Liver (tissue), 9 donors: Measurements from ENCODE around the gene LILRA5. TPM values are rescaled to one million over a fixed set of nuclear protein-coding genes. Genes with fewer than 3 reads are reported as not detected.
"Not testable (repeated sequence)": the region's sequence is repeated elsewhere in the genome, so short reads cannot be mapped to it uniquely, and the experiment has no call there.

Experiments used
- DNase-seq: peaks from one replicate; pipeline ENCODE4 v3.0.0-alpha.2; 2017; ENCODE audit warnings: low spot score
- H3K27ac ChIP-seq, 2 donors: one replicate each; pipeline ENCODE4 v1.7.0; 2013; ENCODE audit warnings: inconsistent platforms in 2 of 2, low read length in 2 of 2, control low read depth in 1 of 2, low read depth in 1 of 2, mild to moderate bottlenecking in 1 of 2
- H3K27me3 ChIP-seq, 4 donors: one replicate each; pipeline versions ENCODE4 v1.6.1 to v1.7.0; 2013; ENCODE audit warnings: low read length in 3 of 4, inconsistent platforms in 1 of 4, mild to moderate bottlenecking in 1 of 4, moderate library complexity in 1 of 4; ENCODE audit not compliant: control insufficient read depth in 4 of 4, insufficient read depth in 4 of 4
- H3K36me3 ChIP-seq, 4 donors: one replicate each; pipeline versions ENCODE4 v1.6.1 to v1.7.0; 2013; ENCODE audit warnings: low read length in 3 of 4, mild to moderate bottlenecking in 3 of 4, low read depth in 1 of 4, moderate library complexity in 1 of 4; ENCODE audit not compliant: control insufficient read depth in 4 of 4, insufficient read depth in 3 of 4
- H3K4me1 ChIP-seq, 4 donors: one replicate each; pipeline versions ENCODE4 v1.6.1 to v1.7.0; 2013; ENCODE audit warnings: low read length in 3 of 4, mild to moderate bottlenecking in 3 of 4, moderate library complexity in 1 of 4; ENCODE audit not compliant: control insufficient read depth in 4 of 4, insufficient read depth in 4 of 4
- H3K4me3 ChIP-seq, 3 donors: one replicate each; pipeline versions ENCODE4 v1.6.1 to v1.7.0; 2013; ENCODE audit warnings: low read length in 3 of 3, control low read depth in 1 of 3, low read depth in 1 of 3, mild to moderate bottlenecking in 1 of 3
- H3K9ac ChIP-seq, 2 donors: one replicate each; pipeline ENCODE4 v1.7.0; 2013; ENCODE audit warnings: low read length in 2 of 2, mild to moderate bottlenecking in 2 of 2, moderate library complexity in 2 of 2, control low read depth in 1 of 2, low read depth in 1 of 2
- H3K9me3 ChIP-seq, 4 donors: one replicate each; pipeline versions ENCODE4 v1.6.1 to v1.7.0; 2013; ENCODE audit warnings: low read length in 3 of 4; ENCODE audit not compliant: control insufficient read depth in 4 of 4
- ATF3 ChIP-seq: IDR thresholded peaks from 2 replicates; pipeline ENCODE4 v1.6.1; 2016; ENCODE audit warnings: antibody characterized with exemption
- CTCF ChIP-seq: fragments of 150-350 bp; IDR thresholded peaks from 2 replicates; pipeline ENCODE4 v1.5.1; 2017; ENCODE audit warnings: improper control_type of control experiment, low read depth, low read length; ENCODE audit not compliant: missing input control
- EGR1 ChIP-seq, 2 donors: IDR thresholded peaks; 2 replicates each; pipeline ENCODE4 v1.6.1; 2016 to 2018; ENCODE audit warnings: antibody characterized with exemption in 2 of 2, low read depth in 2 of 2
- FOXA1 ChIP-seq: IDR thresholded peaks from 2 replicates; pipeline ENCODE4 v1.6.1; 2016; ENCODE audit warnings: antibody characterized with exemption
- FOXA2 ChIP-seq: IDR thresholded peaks from 2 replicates; pipeline ENCODE4 v1.6.1; 2016; ENCODE audit warnings: antibody characterized with exemption
- GABPA ChIP-seq, 2 donors: IDR thresholded peaks in 1 of 2; conservative IDR thresholded peaks in 1 of 2; 2 replicates each; pipeline ENCODE4 v1.6.1; 2016; ENCODE audit warnings: antibody characterized with exemption in 2 of 2, mild to moderate bottlenecking in 1 of 2, moderate library complexity in 1 of 2
- HNF4A ChIP-seq, 2 donors: conservative IDR thresholded peaks; 2 replicates each; pipeline ENCODE4 v1.6.1; 2016; ENCODE audit warnings: antibody characterized with exemption in 2 of 2, mild to moderate bottlenecking in 2 of 2
- HNF4G ChIP-seq: IDR thresholded peaks from 2 replicates; pipeline ENCODE4 v1.6.1; 2016; ENCODE audit warnings: antibody characterized with exemption
- JUND ChIP-seq, 2 donors: IDR thresholded peaks; 2 replicates each; pipeline ENCODE4 v1.6.1; 2016; ENCODE audit warnings: antibody characterized with exemption in 2 of 2
- MAX ChIP-seq: IDR thresholded peaks from 2 replicates; pipeline ENCODE4 v1.6.1; 2016; ENCODE audit warnings: antibody characterized with exemption
- NR2F2 ChIP-seq: IDR thresholded peaks from 2 replicates; pipeline ENCODE4 v1.6.1; 2016; ENCODE audit warnings: antibody characterized with exemption
- RAD21 ChIP-seq, 2 donors: IDR thresholded peaks; 2 replicates each; pipeline ENCODE4 v1.6.1; 2016; ENCODE audit warnings: antibody characterized with exemption in 2 of 2, mild to moderate bottlenecking in 2 of 2
- REST ChIP-seq: IDR thresholded peaks from 2 replicates; pipeline ENCODE4 v1.6.1; 2016; ENCODE audit warnings: antibody characterized with exemption, mild to moderate bottlenecking
- RXRA ChIP-seq, 2 donors: IDR thresholded peaks; 2 replicates each; pipeline ENCODE4 v1.6.1; 2017 to 2018; ENCODE audit warnings: antibody characterized with exemption in 2 of 2, mild to moderate bottlenecking in 1 of 2
- SP1 ChIP-seq: IDR thresholded peaks from 2 replicates; pipeline ENCODE4 v1.6.1; 2018; ENCODE audit warnings: antibody characterized with exemption, mild to moderate bottlenecking
- TAF1 ChIP-seq: conservative IDR thresholded peaks from 2 replicates; pipeline ENCODE4 v1.6.1; 2016; ENCODE audit warnings: antibody characterized with exemption, mild to moderate bottlenecking
- YY1 ChIP-seq: IDR thresholded peaks from 2 replicates; pipeline ENCODE4 v1.6.1; 2016; ENCODE audit warnings: antibody characterized with exemption, mild to moderate bottlenecking
- ZBTB33 ChIP-seq: IDR thresholded peaks from 2 replicates; pipeline ENCODE4 v1.6.1; 2016; ENCODE audit warnings: antibody characterized with exemption
- WGBS: extraction: QIAGEN DNeasy Blood & Tissue Kit; methylation state at CpG from one replicate; pipeline ENCODE4 v1.1.7; 2013; 5-methylcytosine and 5-hydroxymethylcytosine counted together
- polyA plus RNA-seq, 2 donors: library from polyadenylated mRNA; stranded (reverse) in 1 of 2; unstranded in 1 of 2; fragments of 200-250 nt in 1 of 2; fragments of >200 nt in 1 of 2; fragmentation: Nextera tagmentation in 1 of 2; extraction: Ambion mirVana in 1 of 2; gene quantifications; one replicate each; pipeline versions ENCODE4 v1.2.1 to v1.2.3, GENCODE V29; 2013 to 2015
- total RNA-seq, 2 donors: library from RNA; depleted of rRNA; stranded (reverse); fragments of >200 nt; gene quantifications; one replicate each; pipeline ENCODE4 v1.2.3, GENCODE V29; 2014
- donor health status: healthy.
- donor health status: healthy.
- donor health status: healthy.
- donor health status: healthy.
- donor health status: healthy.

The LILRA5 gene
- total and polyA plus RNA-seq, 4 donors = 0.58 to 8.7 (median 4.6) TPM

GRCh38 chr19:54281007-54281728 lies 31.8 kb downstream of the LILRA5 start, which contains the start of gene LILRB2:
TSS of gene LILRB2 (minus strand) at chr19:54281110. CDS start at chr19:54280496, 614 bp downstream.
- no peaks in the 10 kb centered on the region for H3K27me3 ChIP-seq
- TF ChIP-seq HNF4G (no peak), MAX (no peak), ZBTB33 (no peak), YY1 (no peak), FOXA1 (no peak), EGR1 (IDR thresholded peaks at IDR 0.05; ENCODE audit: low read depth in 2 of 2) (no peak), HNF4A (conservative IDR thresholded peaks at IDR 0.05) (no peak), SP1 (no peak), TAF1 (no peak), NR2F2 (no peak), JUND (IDR thresholded peaks at IDR 0.05) (no peak), ATF3 (no peak), GABPA (IDR thresholded peaks at IDR 0.05 in 1 of 2, conservative IDR thresholded peaks at IDR 0.05 in 1 of 2) (no peak), REST (no peak), CTCF (no peak), RXRA (IDR thresholded peaks at IDR 0.05) (no peak), RAD21 (IDR thresholded peaks at IDR 0.05) (no peak), FOXA2 (no peak)
- no peaks in the 10 kb centered on the region for H3K36me3 ChIP-seq
- H3K4me1 ChIP-seq = no peaks in the 10 kb centered on the region
- H3K9ac ChIP-seq = no peak within 1 kb of the TSS
- H3K27ac ChIP-seq = peak within 1 kb of the TSS in 1 of 2 donors; percentile 46
- H3K9me3 ChIP-seq = no peaks in the 10 kb centered on the region
- no peak for DNase-seq
- WGBS = 64% methylated on average over 12 of the region's 12 CpGs
- no peak within 1 kb of the TSS for H3K4me3 ChIP-seq

GRCh38 chr19:54280441-54280840 lies 32.5 kb downstream of the LILRA5 start:
- not testable (repeated sequence) for H3K9me3 ChIP-seq, H3K9ac ChIP-seq, DNase-seq, H3K4me3 ChIP-seq, H3K27me3 ChIP-seq, H3K36me3 ChIP-seq, H3K4me1 ChIP-seq
- 56% methylated on average over 10 of the region's 10 CpGs for WGBS
- H3K27ac ChIP-seq = peak overlapping the region in 1 of 2 donors; percentile 46

GRCh38 chr19:54280025-54280424 lies 32.9 kb downstream of the LILRA5 start:
- H3K4me1 ChIP-seq, H3K27me3 ChIP-seq, H3K9ac ChIP-seq, H3K4me3 ChIP-seq, H3K9me3 ChIP-seq, H3K36me3 ChIP-seq, DNase-seq: not testable (repeated sequence)
- H3K27ac ChIP-seq = peak overlapping the region in 1 of 2 donors; percentile 46
- WGBS = 26% methylated on average over 4 of the region's 4 CpGs
